ENCODE results near the gene C16orf89. TPM values are rescaled to one million over a fixed set of nuclear protein-coding genes. Genes with fewer than 3 reads are reported as not detected.
"Not testable (repeated sequence)": the region's sequence is repeated elsewhere in the genome, so short reads cannot be mapped to it uniquely, and the experiment has no call there.

C16orf89 gene, protein sequence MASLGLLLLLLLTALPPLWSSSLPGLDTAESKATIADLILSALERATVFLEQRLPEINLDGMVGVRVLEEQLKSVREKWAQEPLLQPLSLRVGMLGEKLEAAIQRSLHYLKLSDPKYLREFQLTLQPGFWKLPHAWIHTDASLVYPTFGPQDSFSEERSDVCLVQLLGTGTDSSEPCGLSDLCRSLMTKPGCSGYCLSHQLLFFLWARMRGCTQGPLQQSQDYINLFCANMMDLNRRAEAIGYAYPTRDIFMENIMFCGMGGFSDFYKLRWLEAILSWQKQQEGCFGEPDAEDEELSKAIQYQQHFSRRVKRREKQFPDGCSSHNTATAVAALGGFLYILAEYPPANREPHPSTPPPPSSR
- polyA plus RNA-seq (ENCODE audit: insufficient read length in 12 of 12): 1 to 10 TPM in 1 of 12 donors, under 1 TPM in 9, not detected in 2; 0.13 to 1.1 (median 0.40) TPM
- long read RNA-seq, donor 1, partial matches to known transcripts: 0 of 6 reads
- long read RNA-seq, donor 1, other reads (novel, unspliced or antisense): 0 of 6 reads
- long read RNA-seq, donor 2: 0 reads
- long read RNA-seq, donor 3: 0 reads
- long read RNA-seq, donor 4: 0 reads
- long read RNA-seq, donor 5, partial matches to known transcripts: 0 of 6 reads
- long read RNA-seq, donor 5, other reads (novel, unspliced or antisense): 6 of 6 reads
- long read RNA-seq, donor 6, partial matches to known transcripts: 0 of 1 reads
- long read RNA-seq, donor 6, other reads (novel, unspliced or antisense): 0 of 1 reads
- long read RNA-seq, donor 7: 0 reads
- long read RNA-seq, donor 8: 0 reads
- long read RNA-seq, donor 9: 0 reads
- long read RNA-seq, donor 10: 0 reads
- long read RNA-seq, donor 11: 0 reads

- no peak for DNase-seq
Measured at GRCh38 chr16:5065813-5066212, at the start of gene C16orf89. Gene C16orf89, minus strand, starts transcription at chr16:5065956. Its CDS starts 48 bp downstream, at chr16:5065908.

- not testable (repeated sequence) for DNase-seq
Measured at GRCh38 chr16:5110933-5111332, 45.2 kb upstream of the C16orf89 start.

DNA sequence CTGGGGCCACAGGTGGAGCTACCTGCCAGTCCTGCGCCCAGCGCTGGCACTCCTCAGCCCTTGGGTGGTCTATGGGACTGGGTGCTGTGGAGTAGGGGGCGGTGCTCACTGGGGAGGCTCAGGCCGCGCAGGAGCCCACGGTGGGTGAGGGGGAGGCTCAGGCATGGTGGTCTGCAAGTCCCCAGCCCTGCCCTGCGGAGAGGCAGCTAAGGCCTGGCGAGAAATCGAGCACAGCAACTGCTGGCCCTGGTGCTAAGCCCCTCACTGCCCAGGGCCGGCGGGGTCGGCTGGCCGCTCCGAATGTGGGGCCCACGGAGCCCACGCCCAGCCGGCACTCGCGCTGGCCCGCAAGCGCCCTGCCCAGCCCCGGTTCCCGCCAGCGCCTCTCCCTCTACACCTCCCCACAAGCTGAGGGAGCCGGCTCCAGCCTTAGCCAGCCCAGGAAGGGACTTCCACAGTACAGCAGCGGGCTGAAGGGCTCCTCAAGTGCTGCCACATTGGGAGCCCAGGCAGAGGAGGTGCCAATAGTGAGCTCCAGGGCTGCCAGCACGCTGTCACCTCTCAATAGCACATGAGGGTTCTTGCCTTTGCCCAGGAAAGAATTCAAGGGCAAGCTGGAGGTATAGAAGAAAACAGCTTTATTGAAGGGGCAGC, 42.9 kb upstream of the C16orf89 start:
- no peak for DNase-seq

GRCh38 chr16:5105039-5105438, 39.3 kb upstream of the C16orf89 start:
- not testable (repeated sequence) for DNase-seq

GRCh38 chr16:5103296-5104032, 37.7 kb upstream of the C16orf89 start:
- DNase-seq: not testable (repeated sequence)

DNA sequence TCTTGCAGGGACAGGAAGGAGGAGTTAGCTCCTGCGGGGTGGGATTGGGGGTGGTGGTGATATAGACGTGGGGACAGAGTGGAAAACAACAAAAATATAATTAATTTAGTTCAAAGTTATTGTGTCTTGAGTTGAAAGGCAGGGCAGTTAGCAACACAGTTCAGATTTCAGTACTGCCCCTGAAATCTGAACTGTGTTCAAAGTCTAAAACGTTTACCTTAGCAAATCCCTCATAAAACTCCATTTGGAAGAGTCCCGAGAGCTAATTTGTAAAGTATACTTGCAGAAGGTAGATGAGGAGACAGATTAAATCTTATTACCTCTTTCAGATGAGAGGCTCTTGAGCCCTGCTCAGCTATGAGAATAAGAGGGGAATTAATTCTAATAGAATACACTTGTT, 33.4 kb upstream of the C16orf89 start:
- DNase-seq: not testable (repeated sequence)

DNA sequence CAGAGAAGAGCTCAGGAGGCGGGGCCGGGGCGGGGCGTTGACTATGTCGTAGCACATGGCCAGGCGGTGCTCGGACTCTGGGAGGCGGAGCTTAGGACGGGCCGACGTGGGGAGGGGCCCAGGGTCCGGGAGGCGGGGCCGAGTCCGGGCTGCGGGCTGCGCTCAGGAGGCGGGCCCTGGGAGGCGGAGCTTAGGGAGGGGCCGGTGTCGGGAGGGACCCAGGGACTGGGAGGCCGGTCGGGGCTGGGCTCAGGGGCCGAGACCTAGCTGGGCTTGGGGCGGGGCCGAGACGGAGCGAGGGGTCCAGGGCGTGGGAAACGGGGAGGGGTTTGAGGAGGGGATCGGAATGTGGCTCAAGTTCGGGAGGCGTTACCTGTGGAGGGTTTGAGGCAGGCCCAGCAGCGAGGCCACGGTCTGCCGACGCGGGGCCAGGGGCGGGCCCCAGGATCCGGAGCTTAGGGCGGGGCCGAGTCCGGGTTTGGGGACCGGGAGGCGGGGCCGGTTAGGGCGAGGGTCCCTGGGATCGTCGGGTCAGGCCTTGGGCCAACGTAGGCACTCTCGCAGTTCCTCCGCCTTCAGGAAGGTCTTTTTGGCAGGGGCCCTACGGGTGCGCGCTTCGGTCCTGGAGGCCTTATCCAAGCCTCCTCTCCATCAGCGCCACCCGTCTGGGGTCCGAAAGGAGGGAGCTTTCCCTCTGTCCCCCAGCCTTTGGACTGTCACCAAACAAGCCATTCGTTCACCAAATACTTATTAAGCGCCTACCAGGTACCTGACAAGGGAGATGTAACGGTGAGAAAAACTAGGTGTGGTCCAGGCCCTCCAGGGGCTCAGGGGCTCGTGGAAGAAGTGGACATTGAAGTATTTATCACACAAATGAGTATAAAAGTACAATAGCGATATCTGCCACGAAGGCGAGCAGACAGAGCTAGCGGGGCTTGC, 32.7 kb upstream of the C16orf89 start:
- DNase-seq: peak; percentile 78

GRCh38 chr16:5097470-5098220, 31.9 kb upstream of the C16orf89 start, which contains the start of gene EEF2KMT:
Gene EEF2KMT, minus strand, starts transcription at chr16:5097795. Its CDS starts 56 bp downstream, at chr16:5097739.
- peak; percentile 98 for DNase-seq

DNA sequence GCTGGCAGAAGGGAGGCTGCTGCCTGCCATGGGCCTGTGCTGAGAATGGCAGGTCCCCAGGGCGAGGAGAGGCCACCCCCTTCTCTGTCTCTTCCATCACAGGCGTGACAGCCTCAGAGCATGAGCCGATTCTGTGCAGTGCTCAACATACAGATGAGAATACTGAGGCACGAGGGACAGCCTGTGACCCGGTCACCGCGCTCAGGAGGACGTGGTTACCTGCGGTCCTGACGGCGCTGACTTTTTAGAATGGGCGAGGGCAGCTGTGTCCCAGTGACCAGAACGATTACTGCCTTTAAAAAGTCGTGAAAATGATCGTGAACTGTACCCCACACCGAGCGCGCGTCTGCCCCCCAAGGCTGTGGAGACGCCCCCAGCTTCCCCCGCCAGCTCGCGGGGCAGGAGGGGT, 31.3 kb upstream of the C16orf89 start:
- peak; percentile 22 for DNase-seq

DNA sequence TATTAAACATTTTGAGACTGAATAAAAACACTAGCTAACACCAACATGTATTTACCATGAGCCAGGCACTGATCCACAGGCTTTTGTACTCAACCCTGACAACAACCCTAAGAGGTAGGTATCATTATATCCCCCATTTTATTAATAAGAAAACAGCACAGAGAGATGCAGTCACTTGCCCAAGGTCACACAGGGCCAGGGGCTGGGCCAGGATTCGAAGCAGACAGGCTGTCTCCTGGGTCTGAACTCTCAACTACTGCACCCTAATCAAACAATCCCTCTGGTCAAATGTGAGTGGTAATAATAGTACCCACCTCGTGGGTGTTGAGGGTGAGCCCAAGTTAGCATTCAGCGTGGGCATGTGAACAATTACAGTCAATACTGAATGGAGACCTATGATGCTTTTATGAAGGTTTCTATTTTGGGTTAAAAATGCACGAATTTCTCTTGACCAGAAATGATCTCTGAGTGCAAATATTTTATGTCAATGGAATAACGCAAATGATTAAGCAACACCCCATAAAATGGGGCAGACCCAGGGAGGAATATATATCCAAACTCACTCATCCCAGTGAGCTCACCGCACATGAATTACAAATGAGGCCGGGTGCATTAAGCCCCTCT, 30.8 kb upstream of the C16orf89 start:
- DNase-seq: not testable (repeated sequence)

- not testable (repeated sequence) for DNase-seq
Measured at GRCh38 chr16:5095145-5095830, 29.5 kb upstream of the C16orf89 start.

DNA sequence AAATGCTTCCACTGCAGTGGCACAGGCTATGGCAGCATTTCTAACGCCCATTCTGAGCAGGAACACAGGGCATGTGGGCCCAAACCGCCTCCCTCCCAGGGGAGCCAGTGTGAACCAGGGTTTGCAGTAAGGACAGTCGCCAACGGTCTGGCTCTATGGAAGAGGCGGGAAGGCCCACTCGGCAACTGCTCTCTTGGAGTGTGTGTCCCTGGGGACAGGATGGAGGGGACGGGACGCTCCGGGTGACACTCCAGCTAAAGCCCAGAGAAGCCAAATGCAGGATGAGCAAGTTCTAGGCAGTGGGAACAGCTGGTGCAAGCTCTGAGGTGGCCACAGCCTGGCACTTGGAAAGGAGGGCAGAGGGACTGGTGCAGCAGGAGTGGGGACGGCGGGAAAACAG, 28.0 kb upstream of the C16orf89 start:
- not testable (repeated sequence) for DNase-seq

DNA sequence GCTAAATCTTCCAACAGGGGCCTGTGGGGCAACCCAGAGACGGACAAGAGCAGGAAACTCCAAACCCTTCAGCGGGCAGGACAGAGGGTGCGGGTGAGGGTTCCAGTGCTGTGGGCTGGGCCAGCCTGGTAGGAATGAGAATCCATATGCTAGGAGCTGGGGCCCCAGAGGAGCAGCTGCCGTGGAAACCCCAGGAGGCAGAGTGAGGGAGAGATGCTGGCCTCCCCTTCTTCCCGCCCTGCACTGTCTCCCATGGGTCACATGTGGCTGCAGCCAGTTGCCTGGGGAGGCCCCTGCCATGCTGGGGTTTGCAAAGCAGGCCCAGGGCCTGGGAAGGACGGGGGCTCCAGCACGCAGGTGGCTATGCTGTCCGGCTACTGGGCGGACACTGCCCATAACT, 27.3 kb upstream of the C16orf89 start:
- DNase-seq: not testable (repeated sequence)

DNA sequence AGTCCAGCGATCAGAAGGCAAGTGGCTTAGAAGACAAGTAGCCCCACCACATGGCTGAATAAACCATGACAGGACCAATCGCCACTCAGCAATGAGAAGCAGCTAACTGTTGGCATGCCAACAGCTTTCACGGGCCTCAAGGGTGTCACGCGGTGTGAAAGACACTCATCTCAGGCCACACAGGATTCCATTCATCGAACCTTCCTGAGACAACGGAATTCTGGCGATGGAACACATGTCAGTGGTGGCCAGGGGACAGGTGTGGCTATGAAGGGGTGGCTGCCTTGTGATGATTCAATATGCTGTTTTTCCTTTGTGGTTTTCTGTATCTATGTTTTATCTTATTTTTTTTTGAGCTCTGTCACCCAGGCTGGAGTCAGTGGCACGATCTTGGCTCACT, 24.8 kb upstream of the C16orf89 start:
- DNase-seq: not testable (repeated sequence)

- not testable (repeated sequence) for DNase-seq
Measured at GRCh38 chr16:5089911-5090555, 24.3 kb upstream of the C16orf89 start.

GRCh38 chr16:5088936-5089335, 23.2 kb upstream of the C16orf89 start:
- DNase-seq: not testable (repeated sequence)

DNA sequence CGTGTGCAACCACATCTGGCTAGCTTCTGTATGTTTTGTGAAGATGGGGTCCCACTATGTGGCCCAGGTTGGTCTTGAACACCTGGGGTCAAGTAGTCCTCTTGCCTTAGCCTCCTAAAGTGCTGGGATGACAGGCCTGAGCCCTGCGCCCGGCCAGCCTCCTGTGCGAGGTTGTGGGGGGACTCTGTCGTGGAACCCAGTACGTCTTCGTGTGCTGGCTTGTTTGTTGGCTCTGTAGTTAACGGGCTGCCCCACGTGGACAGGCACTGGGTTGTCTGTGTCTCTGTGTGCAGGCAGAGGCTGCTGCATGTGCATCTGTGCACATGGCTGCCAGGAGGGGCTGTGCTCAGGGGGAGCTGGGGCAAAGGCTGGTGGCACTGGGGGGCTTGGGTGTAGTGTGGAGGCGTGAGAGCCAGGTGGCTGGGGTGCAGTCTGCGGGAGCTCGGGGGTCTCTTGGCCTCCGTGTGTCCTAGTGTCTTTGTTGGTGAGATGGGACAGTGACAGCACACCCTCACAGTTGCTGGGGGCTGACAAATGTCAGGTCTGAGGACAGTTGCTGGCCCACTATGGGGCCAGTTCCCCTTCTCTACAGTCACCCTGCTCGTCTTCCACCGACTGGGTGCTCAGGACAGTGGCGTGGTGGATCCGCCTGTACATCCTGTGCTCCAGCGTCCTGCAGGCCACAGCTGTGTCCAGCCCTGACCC, 22.5 kb upstream of the C16orf89 start:
- DNase-seq: not testable (repeated sequence)

Data from muscle of arm (tissue), 14 donors.